MG63 (cell line): ENCODE measurements around the gene KRTAP9-2. TPM values are rescaled to one million over a fixed set of nuclear protein-coding genes. Genes with fewer than 3 reads are reported as not detected.
"Not testable (repeated sequence)": the region's sequence is repeated elsewhere in the genome, so short reads cannot be mapped to it uniquely, and the experiment has no call there.

Experiments
- DNase-seq: peaks from one replicate; pipeline ENCODE4 v3.0.0-alpha.2; 2020
- H3K27me3 ChIP-seq: fragments of 250-450 bp; sonication (Bioruptor Pico); 2 replicates; pipeline ENCODE4 v1.5.1; 2020; ENCODE audit warnings: mild to moderate bottlenecking, moderate library complexity
- H3K36me3 ChIP-seq: fragments of 250-450 bp; sonication (Bioruptor Pico); 2 replicates; pipeline ENCODE4 v1.5.1; 2020; ENCODE audit warnings: mild to moderate bottlenecking, moderate library complexity
- H3K4me3 ChIP-seq: fragments of 250-450 bp; sonication (Bioruptor Pico); 2 replicates; pipeline ENCODE4 v1.5.1; 2020; ENCODE audit warnings: mild to moderate bottlenecking, moderate library complexity
- H3K9me3 ChIP-seq: fragments of 250-450 bp; sonication (Bioruptor Pico); 2 replicates; pipeline ENCODE4 v1.5.1; 2020; ENCODE audit warnings: mild to moderate bottlenecking, moderate library complexity
- total RNA-seq: library from RNA; depleted of rRNA; stranded (reverse); fragments of >200 nt; shearing (Covaris generic); gene quantifications from 2 replicates; pipeline ENCODE4 v1.2.3, GENCODE V29; 2014; ENCODE audit warnings: low replicate concordance; rRNA removed

Gene KRTAP9-2
- total RNA-seq, 1 experiment from 2014 or later = not detected

GRCh38 chr17:41265078-41265477 lies 38.6 kb downstream of the KRTAP9-2 start, which contains the start of gene KRTAP9-6:
KRTAP9-6 (plus strand) TSS chr17:41265378; CDS start chr17:41265378, 0 bp downstream.
- no peak for DNase-seq
- H3K4me3 ChIP-seq = no peak within 1 kb of the TSS
- H3K9me3 ChIP-seq = no peaks in the 10 kb centered on the region
- no peaks in the 10 kb centered on the region for H3K27me3 ChIP-seq
- no peaks in the 10 kb centered on the region for H3K36me3 ChIP-seq

- Histone ChIP-seq H3K27me3 (no peaks in the 10 kb centered on the region), H3K4me3 (no peak overlapping the region), H3K36me3 (no peaks in the 10 kb centered on the region), H3K9me3 (no peaks in the 10 kb centered on the region)
- DNase-seq = no peak
These were observed 41.3 kb downstream of the KRTAP9-2 start for GRCh38 chr17:41267711-41268110.

DNA sequence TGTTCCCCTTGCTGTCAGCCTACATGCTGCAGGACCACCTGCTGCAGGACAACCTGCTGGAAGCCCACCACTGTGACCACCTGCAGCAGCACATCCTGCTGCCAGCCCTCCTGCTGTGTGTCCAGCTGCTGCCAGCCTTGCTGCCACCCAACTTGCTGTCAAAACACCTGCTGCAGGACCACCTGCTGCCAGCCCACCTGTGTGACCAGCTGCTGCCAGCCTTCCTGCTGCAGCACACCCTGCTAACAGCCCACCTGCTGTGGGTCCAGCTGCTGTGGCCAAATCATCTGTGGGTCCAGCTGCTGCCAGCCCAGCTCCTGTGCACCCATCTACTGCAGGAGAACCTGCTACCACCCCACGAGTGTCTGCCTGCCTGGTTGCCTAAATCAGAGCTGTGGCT lies 44.9 kb downstream of the KRTAP9-2 start:
- not testable (repeated sequence) for DNase-seq, H3K36me3 ChIP-seq, H3K27me3 ChIP-seq, H3K4me3 ChIP-seq, H3K9me3 ChIP-seq

GRCh38 chr17:41271858-41272257 lies 45.4 kb downstream of the KRTAP9-2 start:
- no peak for DNase-seq
- no peaks in the 10 kb centered on the region for H3K27me3 ChIP-seq

GRCh38 chr17:41275648-41276190 lies 49.3 kb downstream of the KRTAP9-2 start, which contains the start of gene KRTAP9-7:
KRTAP9-7 (plus strand) TSS chr17:41275698; CDS start chr17:41275698, 0 bp downstream.
- H3K4me3 ChIP-seq, H3K9me3 ChIP-seq, H3K36me3 ChIP-seq, H3K27me3 ChIP-seq, DNase-seq: not testable (repeated sequence)

More at GRCh38 chr17:41271858-41272257, 45.4 kb downstream of the KRTAP9-2 start:
- Histone ChIP-seq H3K9me3 (no peaks in the 10 kb centered on the region), H3K36me3 (no peaks in the 10 kb centered on the region), H3K4me3 (no peak overlapping the region)

Other genes with a start within 250 kb of the KRTAP9-2 start
- not detected in 2 replicates for gene KRT40, start 242.3 kb upstream of the KRTAP9-2 start, total RNA-seq
- not detected in 2 replicates for gene KRTAP3-3, start 232.5 kb upstream of the KRTAP9-2 start, total RNA-seq
- gene KRTAP3-2, start 226.7 kb upstream of the KRTAP9-2 start, total RNA-seq = not detected in 2 replicates
- not detected in 2 replicates for gene KRTAP3-1, start 217.5 kb upstream of the KRTAP9-2 start, total RNA-seq
- 1.2 and 3.2 TPM in 2 replicates for gene KRTAP1-5, start 199.4 kb upstream of the KRTAP9-2 start, total RNA-seq
- not detected in 2 replicates for gene KRTAP1-4, start 196.5 kb upstream of the KRTAP9-2 start, total RNA-seq
- gene KRTAP1-3, start 191.8 kb upstream of the KRTAP9-2 start, total RNA-seq = not detected in 2 replicates
- gene KRTAP1-1, start 185.2 kb upstream of the KRTAP9-2 start, total RNA-seq = 0.33 TPM in 1 of 2 replicates, not detected in the other
- not detected in 2 replicates for gene KRTAP2-1, start 179.3 kb upstream of the KRTAP9-2 start, total RNA-seq
- not detected in 2 replicates for gene KRTAP2-2, start 171.4 kb upstream of the KRTAP9-2 start, total RNA-seq
- gene KRTAP2-3, start 166.5 kb upstream of the KRTAP9-2 start, total RNA-seq = 0.33 TPM in 1 of 2 replicates, not detected in the other
- not detected in 2 replicates for gene KRTAP2-4, start 160.8 kb upstream of the KRTAP9-2 start, total RNA-seq
- not detected in 2 replicates for gene KRTAP4-7, start 142.5 kb upstream of the KRTAP9-2 start, total RNA-seq
- not detected in 2 replicates for gene KRTAP4-8, start 128.5 kb upstream of the KRTAP9-2 start, total RNA-seq
- not detected in 2 replicates for gene KRTAP4-16, start 124.4 kb upstream of the KRTAP9-2 start, total RNA-seq
- not detected in 2 replicates for gene KRTAP4-9, start 121.3 kb upstream of the KRTAP9-2 start, total RNA-seq
- gene KRTAP4-11, start 108.3 kb upstream of the KRTAP9-2 start, total RNA-seq = not detected in 2 replicates
- not detected in 2 replicates for gene KRTAP4-12, start 102.5 kb upstream of the KRTAP9-2 start, total RNA-seq
- gene KRTAP4-6, start 86.1 kb upstream of the KRTAP9-2 start, total RNA-seq = not detected in 2 replicates
- not detected in 2 replicates for gene KRTAP4-5, start 76.8 kb upstream of the KRTAP9-2 start, total RNA-seq
- gene KRTAP4-4, start 65.9 kb upstream of the KRTAP9-2 start, total RNA-seq = not detected in 2 replicates
- gene KRTAP4-3, start 58.4 kb upstream of the KRTAP9-2 start, total RNA-seq = not detected in 2 replicates
- not detected in 2 replicates for gene KRTAP4-2, start 48.4 kb upstream of the KRTAP9-2 start, total RNA-seq
- gene KRTAP4-1, start 41.7 kb upstream of the KRTAP9-2 start, total RNA-seq = not detected in 2 replicates
- not detected in 2 replicates for gene KRTAP9-1, start 36.8 kb upstream of the KRTAP9-2 start, total RNA-seq
- gene KRTAP9-3, start 5.8 kb downstream of the KRTAP9-2 start, total RNA-seq = not detected in 2 replicates
- not detected in 2 replicates for gene KRTAP9-8, start 11.4 kb downstream of the KRTAP9-2 start, total RNA-seq
- not detected in 2 replicates for gene KRTAP9-4, start 23.0 kb downstream of the KRTAP9-2 start, total RNA-seq
- not detected in 2 replicates for gene KRTAP9-9, start 28.7 kb downstream of the KRTAP9-2 start, total RNA-seq
- not detected in 2 replicates for gene KRTAP9-6, start 38.7 kb downstream of the KRTAP9-2 start, total RNA-seq
- gene KRTAP9-7, start 49.0 kb downstream of the KRTAP9-2 start, total RNA-seq = not detected in 2 replicates
- gene KRTAP29-1, start 76.2 kb downstream of the KRTAP9-2 start, total RNA-seq = not detected in 2 replicates
- not detected in 2 replicates for gene KRTAP16-1, start 82.7 kb downstream of the KRTAP9-2 start, total RNA-seq
- gene KRTAP17-1, start 89.1 kb downstream of the KRTAP9-2 start, total RNA-seq = not detected in 2 replicates
- gene KRT33A, start 124.2 kb downstream of the KRTAP9-2 start, total RNA-seq = not detected in 2 replicates
- 0.17 and 2.0 TPM in 2 replicates for gene KRT33B, start 143.2 kb downstream of the KRTAP9-2 start, total RNA-seq
- gene KRT34, start 155.7 kb downstream of the KRTAP9-2 start, total RNA-seq = 0.49 TPM in 1 of 2 replicates, not detected in the other
- gene KRT31, start 171.0 kb downstream of the KRTAP9-2 start, total RNA-seq = not detected in 2 replicates
- not detected in 2 replicates for gene KRT37, start 197.9 kb downstream of the KRTAP9-2 start, total RNA-seq
- gene KRT38, start 214.3 kb downstream of the KRTAP9-2 start, total RNA-seq = 0.17 TPM in 1 of 2 replicates, not detected in the other
- gene KRT32, start 240.7 kb downstream of the KRTAP9-2 start, total RNA-seq = 0.72 TPM in 1 of 2 replicates, not detected in the other